ENCODE measurements around the gene MMP24OS.

DNA sequence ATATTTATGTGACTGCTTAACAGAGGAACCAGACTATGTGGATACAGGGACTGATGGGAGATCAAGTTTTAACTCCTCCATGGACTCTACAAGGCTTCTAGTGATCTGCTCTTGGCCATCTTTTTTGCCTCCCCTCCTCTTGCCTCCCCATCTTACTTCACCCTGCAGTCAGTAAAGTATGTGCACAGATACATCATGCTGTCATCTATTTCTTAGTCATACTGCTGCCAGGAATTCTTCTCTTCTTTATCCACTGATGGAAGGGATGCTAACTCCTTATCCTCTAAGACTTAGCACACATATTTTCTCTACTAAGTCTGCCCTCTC, 41.9 kb upstream of the MMP24OS start:
- TF ChIP-seq, protein P1, sequence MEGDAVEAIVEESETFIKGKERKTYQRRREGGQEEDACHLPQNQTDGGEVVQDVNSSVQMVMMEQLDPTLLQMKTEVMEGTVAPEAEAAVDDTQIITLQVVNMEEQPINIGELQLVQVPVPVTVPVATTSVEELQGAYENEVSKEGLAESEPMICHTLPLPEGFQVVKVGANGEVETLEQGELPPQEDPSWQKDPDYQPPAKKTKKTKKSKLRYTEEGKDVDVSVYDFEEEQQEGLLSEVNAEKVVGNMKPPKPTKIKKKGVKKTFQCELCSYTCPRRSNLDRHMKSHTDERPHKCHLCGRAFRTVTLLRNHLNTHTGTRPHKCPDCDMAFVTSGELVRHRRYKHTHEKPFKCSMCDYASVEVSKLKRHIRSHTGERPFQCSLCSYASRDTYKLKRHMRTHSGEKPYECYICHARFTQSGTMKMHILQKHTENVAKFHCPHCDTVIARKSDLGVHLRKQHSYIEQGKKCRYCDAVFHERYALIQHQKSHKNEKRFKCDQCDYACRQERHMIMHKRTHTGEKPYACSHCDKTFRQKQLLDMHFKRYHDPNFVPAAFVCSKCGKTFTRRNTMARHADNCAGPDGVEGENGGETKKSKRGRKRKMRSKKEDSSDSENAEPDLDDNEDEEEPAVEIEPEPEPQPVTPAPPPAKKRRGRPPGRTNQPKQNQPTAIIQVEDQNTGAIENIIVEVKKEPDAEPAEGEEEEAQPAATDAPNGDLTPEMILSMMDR (IDR thresholded peaks at IDR 0.05), result no peak
- no peak for TF ChIP-seq POLR2A (IDR thresholded peaks at IDR 0.05)
